HL-60 (cell line): ENCODE results near the gene ASB7.

ENCODE experiments used
- CTCF ChIP-seq: IDR thresholded peaks from one replicate; pipeline ENCODE4 v1.5.1; 2011; ENCODE audit warnings: low read length, control low read depth, inconsistent platforms; ENCODE audit not compliant: insufficient read depth
- POLR2AphosphoS5 ChIP-seq: IDR thresholded peaks from 2 replicates; pipeline ENCODE4 v1.6.1; 2012; ENCODE audit warnings: low read depth
- REST ChIP-seq: IDR thresholded peaks from 2 replicates; pipeline ENCODE4 v1.6.1; 2012; ENCODE audit warnings: low read depth; ENCODE audit not compliant: insufficient replicate concordance
- SPI1 ChIP-seq: IDR thresholded peaks from 2 replicates; pipeline ENCODE4 v1.6.1; 2012; ENCODE audit warnings: low read depth, mild to moderate bottlenecking, borderline replicate concordance

GRCh38 chr15:100696452-100696851 is 94.1 kb downstream of the ASB7 start:
- TF ChIP-seq POLR2AphosphoS5, result no peak
- TF ChIP-seq CTCF, result no peak
- no peak for TF ChIP-seq SPI1
- no peak for TF ChIP-seq REST
